ENCODE data around the gene FGGY.
"Not testable (repeated sequence)": the region's sequence is repeated elsewhere in the genome, so short reads cannot be mapped to it uniquely, and the experiment has no call there.

FGGY gene

GRCh38 chr1:59545830-59546229 lies 248.9 kb downstream of the FGGY start:
- no peaks in the 10 kb centered on the region for H3K27me3 Mint-ChIP-seq
- peak overlapping the region in 1 of 2 donors; percentile 22 for H3K27ac Mint-ChIP-seq
- ATAC-seq (replicated peaks) = no peak
- H3K4me1 Mint-ChIP-seq (ENCODE audit: low read depth in 2 of 2) = peaks cover 14% of the 10 kb centered on the region in 2 donors
- DNase-seq = no peak
- H3K4me3 Mint-ChIP-seq = no peak overlapping the region
- no peaks in the 10 kb centered on the region for H3K36me3 Mint-ChIP-seq (ENCODE audit: insufficient read depth)
- H3K9me3 Mint-ChIP-seq = no peaks in the 10 kb centered on the region

GRCh38 chr1:59549066-59549837 lies 252.4 kb downstream of the FGGY start:
- Mint-ChIP-seq H3K27ac (no peak overlapping the region), H3K4me3 (no peak overlapping the region), H3K27me3 (no peaks in the 10 kb centered on the region), H3K4me1 (ENCODE audit: low read depth in 2 of 2) (peaks cover 8% of the 10 kb centered on the region in 2 donors), H3K9me3 (no peaks in the 10 kb centered on the region), H3K36me3 (ENCODE audit: insufficient read depth) (no peaks in the 10 kb centered on the region)
- ATAC-seq (replicated peaks) (no peak), DNase-seq (no peak)

- Mint-ChIP-seq H3K4me3 (no peak overlapping the region), H3K36me3 (ENCODE audit: insufficient read depth) (no peaks in the 10 kb centered on the region), H3K27ac (no peak overlapping the region), H3K27me3 (no peaks in the 10 kb centered on the region), H3K9me3 (no peaks in the 10 kb centered on the region), H3K4me1 (ENCODE audit: low read depth in 2 of 2) (peaks cover 1 to 2% of the 10 kb centered on the region in 2 donors)
- ATAC-seq (replicated peaks) = no peak
- DNase-seq = no peak
Observed at GRCh38 chr1:59549903-59550302, 253.0 kb downstream of the FGGY start.

GRCh38 chr1:59552007-59552406 lies 255.1 kb downstream of the FGGY start:
- Mint-ChIP-seq H3K9me3 (no peaks in the 10 kb centered on the region), H3K4me1 (ENCODE audit: low read depth in 2 of 2) (no peaks in the 10 kb centered on the region), H3K27me3 (no peaks in the 10 kb centered on the region), H3K36me3 (ENCODE audit: insufficient read depth) (no peaks in the 10 kb centered on the region), H3K4me3 (no peak overlapping the region), H3K27ac (peak overlapping the region in 1 of 2 donors; percentile 41)
- ATAC-seq (replicated peaks) = no peak
- no peak for DNase-seq

- ATAC-seq (replicated peaks) = no peak
- Mint-ChIP-seq H3K27me3 (no peaks in the 10 kb centered on the region), H3K9me3 (peaks cover 3 to 5% of the 10 kb centered on the region in 2 donors), H3K4me1 (ENCODE audit: low read depth in 2 of 2) (no peaks in the 10 kb centered on the region), H3K27ac (no peak overlapping the region), H3K36me3 (ENCODE audit: insufficient read depth) (no peaks in the 10 kb centered on the region), H3K4me3 (no peak overlapping the region)
- no peak for DNase-seq
Observed at GRCh38 chr1:59553371-59553770, 256.5 kb downstream of the FGGY start.

- Mint-ChIP-seq H3K27me3 (no peaks in the 10 kb centered on the region), H3K27ac (no peak overlapping the region), H3K9me3 (peaks cover 3 to 7% of the 10 kb centered on the region in 2 donors), H3K4me1 (ENCODE audit: low read depth in 2 of 2) (no peaks in the 10 kb centered on the region), H3K4me3 (no peak overlapping the region), H3K36me3 (ENCODE audit: insufficient read depth) (no peaks in the 10 kb centered on the region)
- no peak for DNase-seq
- ATAC-seq (replicated peaks) = no peak
Observed at GRCh38 chr1:59554011-59554663, 257.2 kb downstream of the FGGY start.

- peaks cover 3 to 7% of the 10 kb centered on the region in 2 donors for H3K9me3 Mint-ChIP-seq
- no peak for ATAC-seq (replicated peaks)
- no peak overlapping the region for H3K4me3 Mint-ChIP-seq
- H3K4me1 Mint-ChIP-seq (ENCODE audit: low read depth in 2 of 2) = no peaks in the 10 kb centered on the region
- DNase-seq = no peak
- H3K27me3 Mint-ChIP-seq = no peaks in the 10 kb centered on the region
- no peak overlapping the region for H3K27ac Mint-ChIP-seq
- no peaks in the 10 kb centered on the region for H3K36me3 Mint-ChIP-seq (ENCODE audit: insufficient read depth)
Observed at GRCh38 chr1:59554752-59555151, 257.9 kb downstream of the FGGY start.

- ATAC-seq (replicated peaks) = no peak
- H3K9me3 Mint-ChIP-seq = peaks cover 3 to 7% of the 10 kb centered on the region in 2 donors
- peaks cover 5 to 10% of the 10 kb centered on the region in 2 donors for H3K4me1 Mint-ChIP-seq (ENCODE audit: low read depth in 2 of 2)
Observed at GRCh38 chr1:59556398-59556797, 259.5 kb downstream of the FGGY start.

GRCh38 chr1:59556802-59557548 lies 260.1 kb downstream of the FGGY start:
- Mint-ChIP-seq H3K27ac (no peak overlapping the region), H3K4me1 (ENCODE audit: low read depth in 2 of 2) (peaks cover 5 to 10% of the 10 kb centered on the region in 2 donors), H3K4me3 (no peak overlapping the region), H3K36me3 (ENCODE audit: insufficient read depth) (no peaks in the 10 kb centered on the region), H3K27me3 (no peaks in the 10 kb centered on the region), H3K9me3 (peaks cover 3 to 7% of the 10 kb centered on the region in 2 donors)
- DNase-seq = no peak
- no peak for ATAC-seq (replicated peaks)

More at GRCh38 chr1:59556398-59556797, 259.5 kb downstream of the FGGY start:
- H3K27ac Mint-ChIP-seq = no peak overlapping the region
- no peaks in the 10 kb centered on the region for H3K36me3 Mint-ChIP-seq (ENCODE audit: insufficient read depth)
- no peak overlapping the region for H3K4me3 Mint-ChIP-seq
- no peaks in the 10 kb centered on the region for H3K27me3 Mint-ChIP-seq
- DNase-seq = no peak

- H3K36me3 Mint-ChIP-seq (ENCODE audit: insufficient read depth) = no peaks in the 10 kb centered on the region
- H3K27me3 Mint-ChIP-seq = no peaks in the 10 kb centered on the region
- H3K9me3 Mint-ChIP-seq = peaks cover 3 to 7% of the 10 kb centered on the region in 2 donors
- DNase-seq = no peak
- H3K4me3 Mint-ChIP-seq = no peak overlapping the region
- ATAC-seq (replicated peaks) = no peak
- no peak overlapping the region for H3K27ac Mint-ChIP-seq
- H3K4me1 Mint-ChIP-seq (ENCODE audit: low read depth in 2 of 2) = peaks cover 5 to 10% of the 10 kb centered on the region in 2 donors
Observed at GRCh38 chr1:59557549-59557885, 260.6 kb downstream of the FGGY start.

- H3K4me1 Mint-ChIP-seq (ENCODE audit: low read depth in 2 of 2); H3K9me3 Mint-ChIP-seq: not testable (repeated sequence)
Observed at GRCh38 chr1:59558580-59558979, 261.7 kb downstream of the FGGY start.

GRCh38 chr1:59560807-59561450 lies 264.0 kb downstream of the FGGY start:
- peaks cover 5 to 10% of the 10 kb centered on the region in 2 donors for H3K4me1 Mint-ChIP-seq (ENCODE audit: low read depth in 2 of 2)

More at GRCh38 chr1:59558580-59558979, 261.7 kb downstream of the FGGY start:
- not testable (repeated sequence) for ATAC-seq (replicated peaks); DNase-seq; H3K36me3 Mint-ChIP-seq (ENCODE audit: insufficient read depth); H3K4me3 Mint-ChIP-seq; H3K27ac Mint-ChIP-seq; H3K27me3 Mint-ChIP-seq

GRCh38 chr1:59561796-59562195 lies 264.9 kb downstream of the FGGY start:
- H3K27me3 Mint-ChIP-seq = no peaks in the 10 kb centered on the region
- peaks cover 5 to 10% of the 10 kb centered on the region in 2 donors for H3K4me1 Mint-ChIP-seq (ENCODE audit: low read depth in 2 of 2)
- no peaks in the 10 kb centered on the region for H3K36me3 Mint-ChIP-seq (ENCODE audit: insufficient read depth)
- DNase-seq (no peak), ATAC-seq (replicated peaks) (no peak)
- no peak overlapping the region for H3K4me3 Mint-ChIP-seq
- peaks cover 3 to 7% of the 10 kb centered on the region in 2 donors for H3K9me3 Mint-ChIP-seq
- H3K27ac Mint-ChIP-seq = no peak overlapping the region

More at GRCh38 chr1:59560807-59561450, 264.0 kb downstream of the FGGY start:
- H3K4me3 Mint-ChIP-seq = no peak overlapping the region
- ATAC-seq (replicated peaks) (peak; percentile 26), DNase-seq (no peak)
- peaks cover 3 to 7% of the 10 kb centered on the region in 2 donors for H3K9me3 Mint-ChIP-seq
- no peaks in the 10 kb centered on the region for H3K27me3 Mint-ChIP-seq
- H3K27ac Mint-ChIP-seq = no peak overlapping the region
- H3K36me3 Mint-ChIP-seq (ENCODE audit: insufficient read depth) = no peaks in the 10 kb centered on the region
